Activated naive CD8-positive, alpha-beta T cell treated with anti-CD3 and anti-CD28 coated beads, Interleukin-2, amount 10 ng/mL, durations not matched to agents 7 days and 5 days (primary cell): Measurements from ENCODE around the gene METTL25. TPM values are rescaled to one million over a fixed set of nuclear protein-coding genes. Genes with fewer than 3 reads are reported as not detected.

Source experiments
- ATAC-seq: fragments of 150-1000 bp; cut with Tn5 transposase; one replicate; pipeline ENCODE4 v1.10.0; 2021; ENCODE audit warnings: low read depth, moderate library complexity
- POLR2A ChIA-PET: fragments of 350-600 bp; sonication (Branson Sonifier 250); formaldehyde crosslinking; loops from one replicate; lab custom pipeline; 2021; ENCODE audit warnings: antibody characterized with exemption; lab: Charles Lee
- DNase-seq: peaks from one replicate; pipeline ENCODE4 v3.0.0; 2021
- H3K27ac Mint-ChIP-seq: one replicate; pipeline ENCODE4 v1.8.0; 2022; ENCODE audit warnings: mild to moderate bottlenecking, mixed read lengths
- H3K27me3 Mint-ChIP-seq: one replicate; pipeline ENCODE4 v1.8.0; 2022; ENCODE audit warnings: mild to moderate bottlenecking, moderate library complexity, mixed read lengths
- H3K36me3 Mint-ChIP-seq: one replicate; pipeline ENCODE4 v1.8.0; 2021; ENCODE audit warnings: mild to moderate bottlenecking, mixed read lengths
- H3K4me1 Mint-ChIP-seq: one replicate; pipeline ENCODE4 v1.8.0; 2021; ENCODE audit warnings: mixed read lengths
- H3K4me3 Mint-ChIP-seq: one replicate; pipeline ENCODE4 v1.8.0; 2022; ENCODE audit warnings: mild to moderate bottlenecking, moderate library complexity, mixed read lengths
- H3K9me3 Mint-ChIP-seq: one replicate; pipeline ENCODE4 v1.8.0; 2021; ENCODE audit warnings: mixed read lengths
- total RNA-seq, 2 experiments: library from RNA; stranded (reverse); gene quantifications; one replicate each; pipeline ENCODE4 v1.2.3, GENCODE V29; 2021

METTL25 gene
- total RNA-seq, 2 experiments from 2014 or later, result 9.8 to 12.5 TPM

DNA sequence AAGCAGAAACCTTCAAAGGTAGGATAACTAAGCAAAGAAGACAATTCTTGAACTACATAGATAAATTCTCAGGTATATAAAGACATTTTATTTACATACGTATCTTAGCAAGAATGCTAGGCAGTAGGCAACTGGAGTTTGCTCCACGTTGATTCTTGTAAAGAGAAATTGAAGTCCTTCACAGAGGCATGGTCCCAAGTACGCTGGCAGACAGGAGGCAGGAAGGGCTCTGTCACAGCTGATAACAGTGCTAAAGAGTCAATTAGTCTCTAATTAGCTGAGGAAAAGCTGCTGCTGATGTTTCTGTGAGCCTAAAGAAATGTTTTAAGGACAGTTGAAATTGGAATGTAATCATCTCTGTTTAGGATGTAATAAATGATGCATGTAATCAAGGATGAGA is 146.8 kb downstream of the METTL25 start:
- POLR2A ChIA-PET, result no interaction called here
- ATAC-seq (no peak), DNase-seq (no peak)
- no peak overlapping the region for H3K27ac Mint-ChIP-seq
- H3K4me3 Mint-ChIP-seq, result no peak overlapping the region
- no peaks in the 10 kb centered on the region for H3K4me1 Mint-ChIP-seq
- no peaks in the 10 kb centered on the region for H3K27me3 Mint-ChIP-seq
- H3K9me3 Mint-ChIP-seq, result no peaks in the 10 kb centered on the region
- H3K36me3 Mint-ChIP-seq, result no peaks in the 10 kb centered on the region

- ATAC-seq (no peak), DNase-seq (no peak)
- Mint-ChIP-seq H3K9me3 (no peaks in the 10 kb centered on the region), H3K27ac (no peak overlapping the region), H3K36me3 (no peaks in the 10 kb centered on the region), H3K4me1 (no peaks in the 10 kb centered on the region), H3K4me3 (no peak overlapping the region), H3K27me3 (no peaks in the 10 kb centered on the region)
- POLR2A ChIA-PET, result no interaction called here
Observed at GRCh38 chr12:82507686-82508085, 149.4 kb downstream of the METTL25 start.

DNA sequence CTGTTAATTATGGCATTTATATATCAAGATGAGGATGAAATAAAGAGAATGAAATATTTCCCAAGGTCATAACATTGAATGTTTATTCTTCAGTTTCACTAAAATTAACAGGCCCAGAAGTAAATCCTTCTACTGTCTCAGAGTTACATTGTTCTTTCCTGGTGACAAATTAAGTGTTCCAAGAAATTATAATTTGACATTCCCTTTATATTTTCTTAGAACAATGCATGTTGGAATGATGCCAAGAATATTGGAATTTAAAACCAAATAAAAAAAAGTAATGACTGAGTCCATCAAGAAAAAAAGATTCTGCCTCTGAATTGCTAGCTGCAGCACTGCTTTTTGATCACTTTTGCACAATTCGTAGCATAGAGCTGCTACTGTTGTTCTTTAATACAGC is 152.1 kb downstream of the METTL25 start:
- Mint-ChIP-seq H3K27ac (no peak overlapping the region), H3K9me3 (no peaks in the 10 kb centered on the region), H3K4me3 (no peak overlapping the region), H3K27me3 (peaks cover 3% of the 10 kb centered on the region), H3K4me1 (no peaks in the 10 kb centered on the region), H3K36me3 (no peaks in the 10 kb centered on the region)
- ATAC-seq, result no peak
- no peak for DNase-seq
- POLR2A ChIA-PET, result no interaction called here

DNA sequence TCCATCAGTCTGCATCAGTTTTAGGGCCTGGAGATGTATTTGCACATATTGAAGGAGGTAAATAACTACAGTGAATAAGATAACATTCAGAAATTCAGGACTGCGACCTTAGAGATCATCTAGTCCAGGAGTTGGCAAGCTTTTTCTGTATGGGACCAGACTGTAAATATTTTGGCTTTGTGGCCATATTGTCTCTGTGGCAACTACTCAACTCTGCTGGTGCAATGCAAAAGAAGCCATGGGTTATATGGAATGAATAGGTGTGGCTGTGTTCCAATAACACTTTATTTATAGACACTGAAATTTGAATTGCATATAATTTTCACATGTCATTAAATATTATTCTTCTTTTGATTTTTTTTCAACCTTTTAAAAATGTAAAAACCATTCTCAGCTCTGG is 156.6 kb downstream of the METTL25 start:
- no peak overlapping the region for H3K27ac Mint-ChIP-seq
- no peaks in the 10 kb centered on the region for H3K4me1 Mint-ChIP-seq
- POLR2A ChIA-PET, result no interaction called here
- no peak overlapping the region for H3K4me3 Mint-ChIP-seq
- peaks cover 5% of the 10 kb centered on the region for H3K27me3 Mint-ChIP-seq
- no peak for DNase-seq
- no peaks in the 10 kb centered on the region for H3K9me3 Mint-ChIP-seq
- no peak for ATAC-seq
- H3K36me3 Mint-ChIP-seq, result no peaks in the 10 kb centered on the region

DNA sequence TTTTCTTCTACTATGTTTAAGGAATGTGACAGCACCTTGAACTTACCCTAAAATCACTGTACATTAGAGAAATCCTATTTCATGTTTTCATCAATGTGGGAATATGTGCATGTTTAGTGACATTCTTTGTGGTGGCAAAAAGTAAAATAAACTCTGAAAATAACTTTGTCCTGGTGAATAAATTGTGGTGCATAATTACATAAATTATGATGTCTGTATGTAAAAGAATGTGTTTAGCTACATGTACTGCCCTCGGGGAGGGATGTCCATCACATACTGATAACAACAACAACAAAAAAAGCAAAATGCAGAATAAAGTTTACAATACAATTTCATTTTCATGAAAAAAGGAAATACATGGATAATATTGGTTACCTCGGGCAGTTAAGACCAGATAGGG is 157.3 kb downstream of the METTL25 start:
- DNase-seq (no peak), ATAC-seq (no peak)
- H3K27me3 Mint-ChIP-seq, result peaks cover 5% of the 10 kb centered on the region
- POLR2A ChIA-PET, result no interaction called here
- H3K27ac Mint-ChIP-seq, result no peak overlapping the region
- H3K9me3 Mint-ChIP-seq, result no peaks in the 10 kb centered on the region
- H3K36me3 Mint-ChIP-seq, result no peaks in the 10 kb centered on the region
- H3K4me3 Mint-ChIP-seq, result no peak overlapping the region
- H3K4me1 Mint-ChIP-seq, result no peaks in the 10 kb centered on the region

DNA sequence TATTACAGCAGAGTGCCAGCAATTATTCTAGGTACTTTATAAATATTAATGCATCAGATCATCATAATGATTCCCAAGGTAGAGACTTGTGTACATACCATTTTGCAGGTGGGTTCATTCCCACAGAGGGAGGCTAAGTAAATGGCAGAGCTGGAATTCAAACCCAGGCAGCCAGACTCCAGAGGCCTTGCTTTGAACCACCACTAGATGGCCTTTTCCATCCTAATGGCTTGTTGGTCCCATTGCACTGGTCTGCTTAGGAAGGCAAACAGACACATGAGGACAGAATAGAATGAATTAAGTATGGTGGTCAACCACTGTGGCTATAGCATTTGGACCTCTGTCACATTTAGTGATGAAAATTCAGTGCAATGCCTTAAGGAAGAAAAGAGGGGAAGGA is 158.7 kb downstream of the METTL25 start:
- Mint-ChIP-seq H3K9me3 (no peaks in the 10 kb centered on the region), H3K27me3 (peaks cover 5% of the 10 kb centered on the region), H3K36me3 (no peaks in the 10 kb centered on the region), H3K27ac (no peak overlapping the region), H3K4me1 (no peaks in the 10 kb centered on the region), H3K4me3 (no peak overlapping the region)
- DNase-seq, result no peak
- POLR2A ChIA-PET, result no interaction called here
- ATAC-seq, result no peak

DNA sequence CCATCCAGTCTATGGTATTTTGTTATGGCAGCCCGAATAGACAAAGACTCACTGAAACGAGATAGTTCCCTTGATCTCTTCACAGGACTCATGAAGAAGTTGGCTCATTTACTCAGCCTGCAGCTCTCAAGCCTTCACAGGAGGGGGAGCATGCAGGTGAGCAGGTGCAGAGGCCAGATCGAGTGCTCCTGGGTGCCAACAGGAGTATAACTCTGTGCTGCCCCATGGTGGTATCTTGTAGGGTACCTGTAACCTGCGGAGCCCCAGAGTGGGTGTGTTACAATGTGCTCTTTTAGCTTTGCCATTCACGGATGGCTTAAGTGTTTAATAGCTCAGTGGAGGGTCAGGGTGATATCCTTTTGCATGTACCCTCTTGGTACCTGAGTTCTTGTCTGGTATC is 159.5 kb downstream of the METTL25 start:
- Mint-ChIP-seq H3K36me3 (no peaks in the 10 kb centered on the region), H3K27me3 (peaks cover 6% of the 10 kb centered on the region), H3K4me3 (no peak overlapping the region), H3K9me3 (no peaks in the 10 kb centered on the region), H3K27ac (no peak overlapping the region), H3K4me1 (no peaks in the 10 kb centered on the region)
- POLR2A ChIA-PET, result no interaction called here
- ATAC-seq (no peak), DNase-seq (no peak)

DNA sequence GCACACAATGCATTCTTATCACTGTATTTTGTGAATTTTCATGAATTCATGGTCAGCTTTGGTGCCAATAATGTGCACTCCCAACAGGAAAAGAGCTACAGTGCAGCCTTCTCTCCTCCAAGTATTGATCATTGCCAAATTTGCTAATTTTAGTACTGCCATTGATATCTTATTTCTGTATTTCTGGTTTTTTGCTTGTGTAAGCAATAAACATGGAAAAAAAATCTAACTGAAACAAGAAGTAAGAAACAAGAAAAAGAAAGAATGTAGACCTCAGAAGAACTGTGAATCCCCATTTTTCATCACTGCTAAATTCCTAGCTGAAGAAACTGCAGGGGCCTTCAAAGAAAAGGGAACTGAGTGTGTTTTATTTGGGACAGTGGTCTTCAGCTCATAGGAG is 161.2 kb downstream of the METTL25 start:
- DNase-seq (no peak), ATAC-seq (no peak)
- peaks cover 10% of the 10 kb centered on the region for H3K27me3 Mint-ChIP-seq
- POLR2A ChIA-PET, result no interaction called here
- H3K4me1 Mint-ChIP-seq, result no peaks in the 10 kb centered on the region
- H3K4me3 Mint-ChIP-seq, result no peak overlapping the region
- H3K36me3 Mint-ChIP-seq, result no peaks in the 10 kb centered on the region
- H3K9me3 Mint-ChIP-seq, result no peaks in the 10 kb centered on the region
- no peak overlapping the region for H3K27ac Mint-ChIP-seq

- H3K9me3 Mint-ChIP-seq, result no peaks in the 10 kb centered on the region
- H3K36me3 Mint-ChIP-seq, result no peaks in the 10 kb centered on the region
- H3K27ac Mint-ChIP-seq, result no peak overlapping the region
- POLR2A ChIA-PET, result no interaction called here
- ATAC-seq, result no peak
- no peak overlapping the region for H3K4me3 Mint-ChIP-seq
- no peaks in the 10 kb centered on the region for H3K4me1 Mint-ChIP-seq
- no peak for DNase-seq
- peaks cover 13% of the 10 kb centered on the region for H3K27me3 Mint-ChIP-seq
Observed at GRCh38 chr12:82522285-82522684, 164.0 kb downstream of the METTL25 start.

DNA sequence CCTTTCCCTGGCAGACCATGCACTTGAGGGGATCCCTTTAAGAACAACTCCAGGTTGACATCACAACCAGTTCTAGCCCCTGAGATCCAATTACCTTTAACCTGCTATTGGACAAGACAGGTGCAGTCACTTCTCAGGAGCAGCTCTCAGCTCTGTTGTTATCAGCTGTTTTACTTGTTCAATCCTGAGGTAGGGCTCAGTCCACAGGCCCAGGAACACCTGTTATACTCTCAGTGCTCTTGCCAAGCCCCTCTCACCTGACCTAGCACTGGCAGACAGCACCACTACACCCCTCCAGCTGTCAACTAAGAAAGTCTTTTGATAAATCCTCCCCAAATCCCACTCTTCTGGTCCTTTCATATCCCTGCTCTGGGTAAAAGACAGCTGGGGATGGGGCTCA is 164.4 kb downstream of the METTL25 start:
- Mint-ChIP-seq H3K36me3 (no peaks in the 10 kb centered on the region), H3K9me3 (no peaks in the 10 kb centered on the region), H3K4me3 (no peak overlapping the region), H3K4me1 (no peaks in the 10 kb centered on the region), H3K27ac (no peak overlapping the region), H3K27me3 (peaks cover 13% of the 10 kb centered on the region)
- ATAC-seq (no peak), DNase-seq (no peak)
- POLR2A ChIA-PET, result no interaction called here

GRCh38 chr12:82523996-82524395 is 165.7 kb downstream of the METTL25 start:
- Mint-ChIP-seq H3K4me1 (no peaks in the 10 kb centered on the region), H3K36me3 (no peaks in the 10 kb centered on the region), H3K27me3 (peaks cover 15% of the 10 kb centered on the region), H3K4me3 (no peak overlapping the region), H3K27ac (no peak overlapping the region), H3K9me3 (no peaks in the 10 kb centered on the region)
- POLR2A ChIA-PET, result no interaction called here
- no peak for DNase-seq
- no peak for ATAC-seq

DNA sequence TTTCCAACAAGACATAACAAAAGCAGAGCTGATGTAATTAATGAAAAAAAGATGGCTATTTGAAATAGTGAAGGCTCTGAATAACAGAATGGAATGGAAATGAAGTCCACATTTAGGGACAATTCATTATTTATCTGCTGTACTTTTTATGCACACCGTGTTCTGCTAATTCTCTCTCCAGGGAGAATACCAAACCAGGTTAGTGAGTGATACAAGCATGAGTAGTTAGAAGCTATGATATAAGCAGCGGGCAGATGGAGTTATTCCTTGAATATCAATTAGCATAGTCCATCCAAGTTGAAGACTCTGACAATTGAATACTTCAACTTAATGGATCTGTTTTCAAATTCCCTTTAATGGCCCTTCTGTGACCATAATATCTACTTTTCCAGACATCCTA is 166.3 kb downstream of the METTL25 start:
- ATAC-seq, result no peak
- Mint-ChIP-seq H3K4me1 (no peaks in the 10 kb centered on the region), H3K36me3 (no peaks in the 10 kb centered on the region), H3K27me3 (peaks cover 15% of the 10 kb centered on the region), H3K27ac (no peak overlapping the region), H3K4me3 (no peak overlapping the region), H3K9me3 (no peaks in the 10 kb centered on the region)
- POLR2A ChIA-PET, result no interaction called here
- no peak for DNase-seq

- H3K4me1 Mint-ChIP-seq, result no peaks in the 10 kb centered on the region
- H3K36me3 Mint-ChIP-seq, result no peaks in the 10 kb centered on the region
- DNase-seq (no peak), ATAC-seq (no peak)
- H3K4me3 Mint-ChIP-seq, result no peak overlapping the region
- H3K27ac Mint-ChIP-seq, result no peak overlapping the region
- POLR2A ChIA-PET, result no interaction called here
- H3K9me3 Mint-ChIP-seq, result no peaks in the 10 kb centered on the region
- peaks cover 13% of the 10 kb centered on the region for H3K27me3 Mint-ChIP-seq
Observed at GRCh38 chr12:82525616-82526015, 167.3 kb downstream of the METTL25 start.

GRCh38 chr12:82527165-82527780 is 168.9 kb downstream of the METTL25 start:
- ATAC-seq, result no peak
- H3K4me3 Mint-ChIP-seq, result no peak overlapping the region

More at GRCh38 chr12:82527165-82527780, 168.9 kb downstream of the METTL25 start:
- Mint-ChIP-seq H3K27me3 (peaks cover 13% of the 10 kb centered on the region), H3K4me1 (no peaks in the 10 kb centered on the region), H3K27ac (no peak overlapping the region), H3K36me3 (no peaks in the 10 kb centered on the region), H3K9me3 (peaks cover 1% of the 10 kb centered on the region)
- POLR2A ChIA-PET, result no interaction called here
- no peak for DNase-seq
